ENCODE measurements around the gene HTRA3. TPM values are rescaled to one million over a fixed set of nuclear protein-coding genes. Genes with fewer than 3 reads are reported as not detected.

Gene HTRA3
- total and polyA plus RNA-seq, 2 experiments from 2014 or later: 19.4 to 34.9 TPM

- Histone ChIP-seq H3K4me2 (no peak overlapping the region), H3K4me3 (no peak overlapping the region), H2AFZ (no peak overlapping the region), H3K4me1 (ENCODE audit: insufficient read depth) (peaks cover 45% of the 10 kb centered on the region), H3K36me3 (replicated peaks; ENCODE audit: insufficient read depth, low read depth) (no peaks in the 10 kb centered on the region), H3K79me2 (no peaks in the 10 kb centered on the region), H3K27me3 (no peaks in the 10 kb centered on the region), H3K9me3 (ENCODE audit: low read depth) (no peaks in the 10 kb centered on the region), H4K20me1 (ENCODE audit: insufficient read depth, poor library complexity, severe bottlenecking) (no peaks in the 10 kb centered on the region), H3K27ac (peak overlapping the region; percentile 91), H3K9me2 (replicated peaks; ENCODE audit: insufficient read depth) (no peaks in the 10 kb centered on the region)
- TF ChIP-seq EZH2 (IDR thresholded peaks at IDR 0.05; ENCODE audit: borderline replicate concordance): no peak
- TF ChIP-seq EZH2phosphoT487 (IDR thresholded peaks at IDR 0.05; ENCODE audit: low read depth, severe bottlenecking, unreplicated experiment): no peak
- no peak for TF ChIP-seq CTCF (IDR thresholded peaks at IDR 0.05; ENCODE audit: poor library complexity)
- no peak for DNase-seq (ENCODE audit: low spot score)
- 87% methylated on average over 11 of the region's 11 CpGs for WGBS (ENCODE audit: low lambda C conversion rate, missing lambda C conversion rate)
Observed at GRCh38 chr4:8277356-8278008, 7.9 kb downstream of the HTRA3 start.

DNA sequence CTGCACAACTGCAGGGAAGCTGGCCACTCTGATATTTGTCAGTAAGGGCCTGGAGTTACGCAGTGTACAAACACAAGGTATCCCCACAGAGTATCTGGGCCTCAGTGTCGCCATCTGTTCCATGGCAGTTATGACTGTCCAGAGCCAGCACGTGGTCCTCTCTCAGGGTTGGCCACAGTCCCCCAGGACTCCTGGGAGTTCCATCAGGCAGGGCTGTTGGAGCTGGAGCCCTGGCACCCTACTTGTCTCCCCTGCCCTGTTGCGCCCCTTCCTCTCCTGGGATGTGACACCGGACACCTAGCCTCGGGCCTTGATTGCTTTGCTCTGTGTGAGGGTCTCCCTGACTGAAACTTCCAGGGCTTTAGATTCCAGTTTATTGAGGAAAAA lies 8.4 kb downstream of the HTRA3 start:
- no peak overlapping the region for H2AFZ ChIP-seq
- no peak overlapping the region for H3K4me3 ChIP-seq
- H3K27ac ChIP-seq: peak overlapping the region; percentile 91
- no peak for TF ChIP-seq EZH2 (IDR thresholded peaks at IDR 0.05; ENCODE audit: borderline replicate concordance)
- 52% methylated on average over 6 of the region's 6 CpGs for WGBS (ENCODE audit: low lambda C conversion rate, missing lambda C conversion rate)
- no peaks in the 10 kb centered on the region for H3K27me3 ChIP-seq
- no peaks in the 10 kb centered on the region for H3K9me3 ChIP-seq (ENCODE audit: low read depth)
- H3K79me2 ChIP-seq: no peaks in the 10 kb centered on the region
- peak overlapping the region; percentile 57 for H3K4me2 ChIP-seq
- no peaks in the 10 kb centered on the region for H3K36me3 ChIP-seq (replicated peaks; ENCODE audit: insufficient read depth, low read depth)
- H4K20me1 ChIP-seq (ENCODE audit: insufficient read depth, poor library complexity, severe bottlenecking): no peaks in the 10 kb centered on the region
- no peaks in the 10 kb centered on the region for H3K9me2 ChIP-seq (replicated peaks; ENCODE audit: insufficient read depth)
- DNase-seq (ENCODE audit: low spot score): no peak
- H3K4me1 ChIP-seq (ENCODE audit: insufficient read depth): peaks cover 42% of the 10 kb centered on the region

DNA sequence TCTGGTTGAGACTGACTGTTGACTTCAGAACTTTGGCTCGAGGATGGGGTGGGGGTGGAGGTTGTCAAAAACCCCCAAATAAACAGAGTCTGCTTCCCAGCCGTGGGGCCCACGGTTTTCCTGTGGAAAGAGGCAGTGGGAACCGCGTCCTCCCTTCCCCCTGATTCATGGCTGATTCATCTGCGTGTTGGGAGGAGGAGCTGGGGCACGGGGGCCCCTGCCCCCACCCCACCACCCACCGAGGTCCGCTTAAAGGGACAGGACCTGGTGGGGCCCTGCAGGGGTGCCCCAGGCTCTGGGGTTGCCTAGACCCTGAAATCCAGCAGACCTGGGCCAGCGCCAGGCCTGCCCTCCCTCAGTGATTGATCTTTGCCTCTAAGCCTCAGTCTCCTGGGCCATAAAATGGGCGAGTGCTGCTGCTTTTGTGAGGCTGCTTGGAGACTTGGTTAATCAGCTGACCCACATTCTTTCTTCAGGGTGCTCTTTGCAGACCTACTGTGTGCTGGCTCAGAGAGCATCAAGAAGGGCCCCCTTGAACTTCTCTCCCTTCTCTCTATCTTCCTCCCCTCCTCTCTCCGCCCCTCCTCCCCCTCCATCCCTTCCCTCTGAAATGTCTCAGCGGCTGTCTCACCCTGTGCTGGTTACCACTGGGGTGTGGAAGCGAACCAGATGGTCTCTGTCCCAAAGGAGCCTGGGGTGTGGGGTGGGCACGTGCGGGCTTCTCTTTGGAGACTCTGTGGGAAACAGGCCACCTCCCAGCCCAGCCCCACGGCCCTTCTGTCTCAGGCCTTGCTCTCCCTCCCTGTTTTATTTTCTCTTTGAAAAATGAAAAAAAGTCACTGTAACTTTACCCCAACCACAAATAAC lies 9.1 kb downstream of the HTRA3 start:
- TF ChIP-seq CTCF (IDR thresholded peaks at IDR 0.05; ENCODE audit: poor library complexity): no peak
- peak overlapping the region; percentile 91 for H3K27ac ChIP-seq
- H3K4me3 ChIP-seq: no peak overlapping the region
- peak overlapping the region; percentile 57 for H3K4me2 ChIP-seq
- no peak overlapping the region for H2AFZ ChIP-seq
- H3K4me1 ChIP-seq (ENCODE audit: insufficient read depth): peaks cover 36% of the 10 kb centered on the region
- no peaks in the 10 kb centered on the region for H3K79me2 ChIP-seq
- H4K20me1 ChIP-seq (ENCODE audit: insufficient read depth, poor library complexity, severe bottlenecking): no peaks in the 10 kb centered on the region
- WGBS (ENCODE audit: low lambda C conversion rate, missing lambda C conversion rate): 46% methylated on average over 14 of the region's 17 CpGs
- no peaks in the 10 kb centered on the region for H3K9me2 ChIP-seq (replicated peaks; ENCODE audit: insufficient read depth)
- no peaks in the 10 kb centered on the region for H3K27me3 ChIP-seq
- no peaks in the 10 kb centered on the region for H3K36me3 ChIP-seq (replicated peaks; ENCODE audit: insufficient read depth, low read depth)
- no peaks in the 10 kb centered on the region for H3K9me3 ChIP-seq (ENCODE audit: low read depth)
- DNase-seq (ENCODE audit: low spot score): peak; percentile 71

All from hepatocyte (in vitro differentiated cells).